ENCODE data around the gene ASL.

DNA sequence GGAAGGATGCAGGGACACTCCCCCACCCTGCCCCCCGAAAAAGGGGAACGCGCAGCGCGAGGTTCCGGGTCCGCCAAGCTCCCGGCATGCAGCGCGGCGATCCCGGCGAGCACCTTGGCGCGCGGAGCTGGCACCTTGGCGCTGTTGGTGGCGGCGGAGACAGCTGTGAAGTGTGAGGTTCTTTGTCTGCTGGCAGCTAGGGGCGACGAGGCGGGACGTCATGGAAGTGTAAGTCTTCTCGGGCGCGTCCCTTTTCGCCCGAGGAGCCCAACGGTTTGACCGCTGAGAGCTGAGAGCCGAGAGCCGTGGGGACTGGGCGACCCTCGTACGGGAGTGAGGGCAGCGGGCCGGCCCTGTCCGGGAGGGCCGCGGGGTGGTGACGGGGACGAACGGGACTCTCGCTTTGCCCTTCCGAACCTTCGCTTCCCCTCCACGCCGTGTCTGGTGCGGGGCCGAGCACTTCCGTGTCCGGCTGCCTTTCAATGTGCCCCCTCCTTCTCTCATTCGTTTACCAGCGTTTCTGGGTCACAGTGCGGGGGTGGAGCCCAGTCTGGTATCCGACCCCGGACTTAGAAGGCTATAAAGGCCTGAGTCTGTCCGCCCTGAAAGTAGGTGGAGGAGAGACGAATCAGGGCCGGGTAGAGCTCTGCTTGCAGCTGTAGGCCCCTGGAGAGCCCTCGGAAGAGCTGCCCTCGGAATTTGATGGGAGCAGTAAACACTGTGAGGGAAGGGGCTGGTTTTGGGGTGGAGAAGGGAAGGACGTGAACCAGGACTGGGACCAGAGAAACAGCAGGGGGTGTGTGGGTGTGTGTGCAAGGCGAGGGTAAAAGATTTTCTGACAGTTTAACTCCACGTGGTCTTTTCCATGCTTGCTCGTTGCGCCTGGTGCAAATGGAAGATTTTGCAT is 39.4 kb downstream of the ASL start, which contains the start of gene CRCP:
- TF ChIP-seq, protein P1, sequence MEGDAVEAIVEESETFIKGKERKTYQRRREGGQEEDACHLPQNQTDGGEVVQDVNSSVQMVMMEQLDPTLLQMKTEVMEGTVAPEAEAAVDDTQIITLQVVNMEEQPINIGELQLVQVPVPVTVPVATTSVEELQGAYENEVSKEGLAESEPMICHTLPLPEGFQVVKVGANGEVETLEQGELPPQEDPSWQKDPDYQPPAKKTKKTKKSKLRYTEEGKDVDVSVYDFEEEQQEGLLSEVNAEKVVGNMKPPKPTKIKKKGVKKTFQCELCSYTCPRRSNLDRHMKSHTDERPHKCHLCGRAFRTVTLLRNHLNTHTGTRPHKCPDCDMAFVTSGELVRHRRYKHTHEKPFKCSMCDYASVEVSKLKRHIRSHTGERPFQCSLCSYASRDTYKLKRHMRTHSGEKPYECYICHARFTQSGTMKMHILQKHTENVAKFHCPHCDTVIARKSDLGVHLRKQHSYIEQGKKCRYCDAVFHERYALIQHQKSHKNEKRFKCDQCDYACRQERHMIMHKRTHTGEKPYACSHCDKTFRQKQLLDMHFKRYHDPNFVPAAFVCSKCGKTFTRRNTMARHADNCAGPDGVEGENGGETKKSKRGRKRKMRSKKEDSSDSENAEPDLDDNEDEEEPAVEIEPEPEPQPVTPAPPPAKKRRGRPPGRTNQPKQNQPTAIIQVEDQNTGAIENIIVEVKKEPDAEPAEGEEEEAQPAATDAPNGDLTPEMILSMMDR (IDR thresholded peaks at IDR 0.05), result no peak
- no peak for TF ChIP-seq POLR2A (IDR thresholded peaks at IDR 0.05)
